H9 (cell line): ENCODE data around the gene KIF6. TPM values are rescaled to one million over a fixed set of nuclear protein-coding genes. Genes with fewer than 3 reads are reported as not detected.

Experiments
- DNase-seq: peaks from one replicate; pipeline ENCODE4 v3.0.0-alpha.2; 2017
- H2AFZ ChIP-seq: one replicate; pipeline ENCODE4 v1.6.1; 2013; ENCODE audit warnings: mild to moderate bottlenecking, low read length, control low read depth, moderate library complexity
- H2AK5ac ChIP-seq: 2 replicates; pipeline ENCODE4 v1.6.1; 2013; ENCODE audit warnings: low read length, control low read depth, mixed read lengths; ENCODE audit not compliant: insufficient read length
- H2BK120ac ChIP-seq: one replicate; pipeline ENCODE4 v1.6.1; 2013; ENCODE audit warnings: low read depth, mild to moderate bottlenecking, low read length, control low read depth, inconsistent platforms; ENCODE audit not compliant: poor library complexity, severe bottlenecking
- H2BK12ac ChIP-seq: 2 replicates; pipeline ENCODE4 v1.6.1; 2013; ENCODE audit warnings: low read length, control low read depth, mixed read lengths, low read depth; ENCODE audit not compliant: insufficient read length
- H2BK15ac ChIP-seq: 2 replicates; pipeline ENCODE4 v1.6.1; 2013; ENCODE audit warnings: low read depth, low read length, control low read depth
- H2BK20ac ChIP-seq: one replicate; pipeline ENCODE4 v1.6.1; 2013; ENCODE audit warnings: low read depth, mild to moderate bottlenecking, low read length, control low read depth, inconsistent platforms; ENCODE audit not compliant: poor library complexity, severe bottlenecking
- H2BK5ac ChIP-seq: 2 replicates; pipeline ENCODE4 v1.6.1; 2013; ENCODE audit warnings: low read length, control low read depth, mixed read lengths; ENCODE audit not compliant: insufficient read length
- H3K14ac ChIP-seq: 2 replicates; pipeline ENCODE4 v1.6.1; 2013; ENCODE audit warnings: low read length, control low read depth; ENCODE audit not compliant: insufficient read depth
- H3K18ac ChIP-seq: 2 replicates; pipeline ENCODE4 v1.6.1; 2013; ENCODE audit warnings: low read depth, mild to moderate bottlenecking, mixed read lengths, low read length, control low read depth; ENCODE audit not compliant: insufficient read length
- H3K23ac ChIP-seq: 2 replicates; pipeline ENCODE4 v1.6.1; 2013; ENCODE audit warnings: low read length, control low read depth, mixed read lengths, low read depth; ENCODE audit not compliant: insufficient read length
- H3K23me2 ChIP-seq: 2 replicates; pipeline ENCODE4 v1.6.1; 2013; ENCODE audit warnings: low read depth, mild to moderate bottlenecking, mixed read lengths, low read length, control low read depth; ENCODE audit not compliant: insufficient read length, poor library complexity, severe bottlenecking
- H3K27ac ChIP-seq: 2 replicates; pipeline ENCODE4 v1.5.1; 2013; ENCODE audit warnings: low read length, control low read depth, mixed read lengths, low read depth; ENCODE audit not compliant: insufficient read length
- H3K27me3 ChIP-seq: 2 replicates; pipeline ENCODE4 v1.6.1; 2013; ENCODE audit warnings: low read length, control low read depth, inconsistent platforms; ENCODE audit not compliant: insufficient read depth
- H3K4ac ChIP-seq: 2 replicates; pipeline ENCODE4 v1.6.1; 2013; ENCODE audit warnings: low read depth, mild to moderate bottlenecking, control low read depth, inconsistent platforms, low read length, moderate library complexity
- H3K4me1 ChIP-seq: 2 replicates; pipeline ENCODE4 v1.6.1; 2013; ENCODE audit warnings: low read length, control low read depth, inconsistent platforms; ENCODE audit not compliant: insufficient read depth
- H3K4me2 ChIP-seq: 2 replicates; pipeline ENCODE4 v1.6.1; 2013; ENCODE audit warnings: low read length, control low read depth, mixed read lengths; ENCODE audit not compliant: insufficient read length, insufficient read depth
- H3K56ac ChIP-seq: 2 replicates; pipeline ENCODE4 v1.6.1; 2013; ENCODE audit warnings: low read depth, mild to moderate bottlenecking, mixed read lengths, low read length, control low read depth; ENCODE audit not compliant: insufficient read length
- H3K79me1 ChIP-seq: 2 replicates; pipeline ENCODE4 v1.6.1; 2013; ENCODE audit warnings: low read depth, mild to moderate bottlenecking, moderate library complexity, low read length, control low read depth, inconsistent platforms; ENCODE audit not compliant: insufficient read depth, poor library complexity, severe bottlenecking
- H3K79me2 ChIP-seq: 2 replicates; pipeline ENCODE4 v1.6.1; 2013; ENCODE audit warnings: low read length, control low read depth, inconsistent platforms; ENCODE audit not compliant: insufficient read depth
- H3K9ac ChIP-seq: 2 replicates; pipeline ENCODE4 v1.6.1; 2013; ENCODE audit warnings: low read length, control low read depth, mixed read lengths; ENCODE audit not compliant: insufficient read length; ENCODE audit errors: extremely low read depth
- H3K9me3 ChIP-seq: one replicate; pipeline ENCODE4 v1.6.1; 2013; ENCODE audit warnings: low read depth, low read length, inconsistent platforms; ENCODE audit not compliant: control insufficient read depth
- H3T11ph ChIP-seq: one replicate; pipeline ENCODE4 v1.6.1; 2013; ENCODE audit warnings: mild to moderate bottlenecking, low read length, control low read depth, inconsistent platforms
- H4K20me1 ChIP-seq: one replicate; pipeline ENCODE4 v1.6.1; 2013; ENCODE audit not compliant: control insufficient read depth, insufficient read length, insufficient read depth
- H4K5ac ChIP-seq: 2 replicates; pipeline ENCODE4 v1.6.1; 2013; ENCODE audit warnings: low read depth, mild to moderate bottlenecking, mixed read lengths, low read length, control low read depth; ENCODE audit not compliant: insufficient read length
- H4K8ac ChIP-seq: replicated peaks from 2 replicates; pipeline ENCODE4 v1.6.1; 2013; ENCODE audit warnings: low read length, control low read depth, mixed read lengths, low read depth; ENCODE audit not compliant: insufficient read length
- H4K91ac ChIP-seq: 2 replicates; pipeline ENCODE4 v1.6.1; 2013; ENCODE audit warnings: low read depth, mild to moderate bottlenecking, moderate library complexity, mixed read lengths, low read length, control low read depth; ENCODE audit not compliant: insufficient read length
- H3K27ac Mint-ChIP-seq, 3 experiments: 2 replicates in 2 of 3; 3 replicates in 1 of 3; pipeline ENCODE4 v1.8.0; 2020 to 2021; ENCODE audit warnings: mixed read lengths in 3 of 3, mild to moderate bottlenecking in 1 of 3, moderate library complexity in 1 of 3
- H3K27me3 Mint-ChIP-seq: 2 replicates; pipeline ENCODE4 v1.8.0; 2021; ENCODE audit warnings: low read depth, mild to moderate bottlenecking, moderate library complexity, mixed read lengths
- H3K36me3 Mint-ChIP-seq, 3 experiments: 2 replicates in 2 of 3; 3 replicates in 1 of 3; pipeline ENCODE4 v1.8.0; 2020 to 2021; ENCODE audit warnings: low read depth in 3 of 3, mixed read lengths in 3 of 3; ENCODE audit not compliant: insufficient read depth in 1 of 3
- H3K4me1 Mint-ChIP-seq, 2 experiments: 2 replicates each; pipeline ENCODE4 v1.8.0; 2020; ENCODE audit warnings: mixed read lengths in 2 of 2
- H3K4me3 Mint-ChIP-seq, 2 experiments: 2 replicates in 1 of 2; 3 replicates in 1 of 2; pipeline ENCODE4 v1.8.0; 2020 to 2021; ENCODE audit warnings: mild to moderate bottlenecking in 2 of 2, mixed read lengths in 2 of 2, moderate library complexity in 1 of 2
- H3K9me3 Mint-ChIP-seq, 2 experiments: 2 replicates in 1 of 2; 3 replicates in 1 of 2; pipeline ENCODE4 v1.8.0; 2020; ENCODE audit warnings: mild to moderate bottlenecking in 2 of 2, mixed read lengths in 2 of 2, moderate library complexity in 1 of 2
- CTCF ChIP-seq: fragments of 200-600 bp; sonication (generic); conservative IDR thresholded peaks from 3 replicates; pipeline ENCODE4 v1.8.0; 2021; ENCODE audit warnings: antibody characterized with exemption, mild to moderate bottlenecking
- WGBS: extraction: QIAGEN DNeasy Blood & Tissue Kit; methylation state at CpG from one replicate; pipeline ENCODE4 v1.1.7; 2013; ENCODE audit warnings: missing lambda C conversion rate, low lambda C conversion rate, mixed read lengths; ENCODE audit not compliant: insufficient read length; ENCODE audit errors: extremely low coverage; 5-methylcytosine and 5-hydroxymethylcytosine counted together
- total RNA-seq: library from RNA; stranded (reverse); gene quantifications from 2 replicates; pipeline ENCODE4 v1.2.1, GENCODE V29; 2021

Gene KIF6
- total RNA-seq, 1 experiment from 2014 or later: 0.63 TPM

GRCh38 chr6:39634646-39635341 lies 90.4 kb downstream of the KIF6 start:
- H3K23ac ChIP-seq: no peak overlapping the region
- H2BK12ac ChIP-seq: no peak overlapping the region
- H4K5ac ChIP-seq: no peak overlapping the region
- H3K9me3 ChIP-seq: no peaks in the 10 kb centered on the region
- TF ChIP-seq CTCF: no peak
- no peak overlapping the region for H2AFZ ChIP-seq
- Mint-ChIP-seq H3K27ac (no peak overlapping the region), H3K4me3 (no peak overlapping the region), H3K27me3 (no peaks in the 10 kb centered on the region), H3K36me3 (no peaks in the 10 kb centered on the region), H3K4me1 (no peaks in the 10 kb centered on the region), H3K9me3 (no peaks in the 10 kb centered on the region)
- H2AK5ac ChIP-seq: no peak overlapping the region
- H2BK15ac ChIP-seq: no peak overlapping the region
- H3K27me3 ChIP-seq: no peaks in the 10 kb centered on the region
- no peak overlapping the region for H3T11ph ChIP-seq
- H3K23me2 ChIP-seq: no peaks in the 10 kb centered on the region
- no peaks in the 10 kb centered on the region for H4K20me1 ChIP-seq
- no peak overlapping the region for H3K4ac ChIP-seq
- H3K79me1 ChIP-seq: no peaks in the 10 kb centered on the region
- no peak overlapping the region for H3K56ac ChIP-seq
- no peaks in the 10 kb centered on the region for H3K4me1 ChIP-seq
- H3K27ac ChIP-seq: no peak overlapping the region
- H3K9ac ChIP-seq: no peak overlapping the region
- DNase-seq: no peak
- no peaks in the 10 kb centered on the region for H3K79me2 ChIP-seq
- no peak overlapping the region for H3K4me2 ChIP-seq
- no peak overlapping the region for H2BK120ac ChIP-seq
- H3K18ac ChIP-seq: no peak overlapping the region
- WGBS: no CpG with 5 or more reads among the region's 3 CpGs
- H2BK20ac ChIP-seq: no peak overlapping the region
- H4K8ac ChIP-seq: no peak overlapping the region
- no peak overlapping the region for H3K14ac ChIP-seq
- no peak overlapping the region for H2BK5ac ChIP-seq
- no peak overlapping the region for H4K91ac ChIP-seq
